Esophagus squamous epithelium (tissue), 4 donors: ENCODE results near the gene JPH2.

ENCODE experiments used
- POLR2A ChIP-seq, 4 donors: fragments of 450-650 bp; IDR thresholded peaks; one replicate each; pipeline ENCODE4 v1.6.1; 2017; ENCODE audit warnings: antibody characterized with exemption in 4 of 4, mild to moderate bottlenecking in 4 of 4, moderate library complexity in 3 of 4
- TF ChIP-seq, protein P1 (sequence below), 6 experiments: fragments of 450-650 bp in 4 of 6; fragments of 200-600 bp in 2 of 6; sonication (generic) in 2 of 6; IDR thresholded peaks; one replicate each; pipeline ENCODE4 v1.5.1; 2016 to 2019; ENCODE audit warnings: antibody characterized with exemption in 6 of 6, mild to moderate bottlenecking in 4 of 6, moderate library complexity in 4 of 6

GRCh38 chr20:44074252-44075151 is 112.5 kb downstream of the JPH2 start:
- TF ChIP-seq, protein P1, sequence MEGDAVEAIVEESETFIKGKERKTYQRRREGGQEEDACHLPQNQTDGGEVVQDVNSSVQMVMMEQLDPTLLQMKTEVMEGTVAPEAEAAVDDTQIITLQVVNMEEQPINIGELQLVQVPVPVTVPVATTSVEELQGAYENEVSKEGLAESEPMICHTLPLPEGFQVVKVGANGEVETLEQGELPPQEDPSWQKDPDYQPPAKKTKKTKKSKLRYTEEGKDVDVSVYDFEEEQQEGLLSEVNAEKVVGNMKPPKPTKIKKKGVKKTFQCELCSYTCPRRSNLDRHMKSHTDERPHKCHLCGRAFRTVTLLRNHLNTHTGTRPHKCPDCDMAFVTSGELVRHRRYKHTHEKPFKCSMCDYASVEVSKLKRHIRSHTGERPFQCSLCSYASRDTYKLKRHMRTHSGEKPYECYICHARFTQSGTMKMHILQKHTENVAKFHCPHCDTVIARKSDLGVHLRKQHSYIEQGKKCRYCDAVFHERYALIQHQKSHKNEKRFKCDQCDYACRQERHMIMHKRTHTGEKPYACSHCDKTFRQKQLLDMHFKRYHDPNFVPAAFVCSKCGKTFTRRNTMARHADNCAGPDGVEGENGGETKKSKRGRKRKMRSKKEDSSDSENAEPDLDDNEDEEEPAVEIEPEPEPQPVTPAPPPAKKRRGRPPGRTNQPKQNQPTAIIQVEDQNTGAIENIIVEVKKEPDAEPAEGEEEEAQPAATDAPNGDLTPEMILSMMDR (IDR thresholded peaks at IDR 0.05) = no peak
- TF ChIP-seq POLR2A (IDR thresholded peaks at IDR 0.05) = no peak
